HepG2 (cell line): ENCODE measurements around the gene ARIH1. TPM values are rescaled to one million over a fixed set of nuclear protein-coding genes. Genes with fewer than 3 reads are reported as not detected.
A peak's percentile ranks its signal among the peaks of the same experiment; 100 is the strongest.

ENCODE experiments used
- ATAC-seq: fragments of 200-7000 bp; cut with Tn5 transposase; 3 replicates; pipeline ENCODE4 v1.9.1; 2020; ENCODE audit warnings: mild to moderate bottlenecking, moderate library complexity
- BruUV-seq: library from RNA; stranded (reverse); fragments of 400-500 nt; replicated peaks from 2 replicates; lab custom pipeline; 2021; lab: Mats Ljungman, UMichigan
- CTCF ChIA-PET: fragments of 300-600 bp; formaldehyde crosslinking; extraction: SDS; loops from one replicate; lab custom pipeline; 2021; ENCODE audit warnings: low total read pairs, inconsistent platforms, low intra/inter-chr PET ratio; lab: Yijun Ruan, JAX
- POLR2A ChIA-PET: fragments of 350-600 bp; sonication (Branson Sonifier 250); formaldehyde crosslinking; loops from one replicate; lab custom pipeline; 2020; ENCODE audit warnings: antibody characterized with exemption, inconsistent platforms; lab: Yijun Ruan, JAX
- DNase-seq: peaks from one replicate; pipeline ENCODE4 v3.0.0-alpha.2; 2015; ENCODE audit warnings: low spot score
- FAIRE-seq: peaks from 3 replicates; lab custom pipeline; 2011; peaks lifted over from hg19 to GRCh38; lab: Jason Lieb, UNC
- H2AFZ ChIP-seq: one replicate; pipeline ENCODE4 v1.6.1; 2011; ENCODE audit warnings: low read length, inconsistent platforms
- H3K27ac ChIP-seq: fragments of 300-600 bp; 3 replicates; pipeline ENCODE4 v1.8.0; 2011; ENCODE audit warnings: mixed run types, mild to moderate bottlenecking, mixed read lengths, low read length, inconsistent platforms; ENCODE audit not compliant: insufficient read depth; ENCODE audit errors: extremely low read length
- H3K27me3 ChIP-seq, 2 experiments: fragments of 200-600 bp in 1 of 2; 2 replicates in 1 of 2; 3 replicates in 1 of 2; pipeline versions ENCODE4 v1.6.0 to v1.8.0; 2011; ENCODE audit warnings: low read length in 2 of 2, mild to moderate bottlenecking in 2 of 2, moderate library complexity in 2 of 2, inconsistent platforms in 1 of 2; ENCODE audit not compliant: insufficient read depth in 2 of 2, control insufficient read depth in 1 of 2
- H3K36me3 ChIP-seq, 2 experiments: fragments of 200-600 bp in 1 of 2; replicated peaks in 1 of 2; 2 replicates in 1 of 2; 3 replicates in 1 of 2; pipeline versions ENCODE4 v1.5.1 to v1.8.0; 2011; ENCODE audit warnings: low read length in 2 of 2, inconsistent platforms in 1 of 2; ENCODE audit not compliant: insufficient read depth in 2 of 2, control insufficient read depth in 1 of 2
- H3K4me1 ChIP-seq: 2 replicates; pipeline ENCODE4 v1.5.1; 2012; ENCODE audit warnings: low read length, inconsistent platforms; ENCODE audit not compliant: insufficient read depth
- H3K4me2 ChIP-seq: 2 replicates; pipeline ENCODE4 v1.6.0; 2011; ENCODE audit warnings: low read depth, low read length, inconsistent platforms
- H3K4me3 ChIP-seq, 3 experiments: fragments of 200-600 bp in 1 of 3; sonication (generic), shearing (Covaris generic) in 1 of 3; replicated peaks in 1 of 3; 2 replicates each; pipeline ENCODE4 v1.5.1; 2011 to 2016; ENCODE audit warnings: low read length in 3 of 3, inconsistent platforms in 2 of 3, low read depth in 2 of 3, mild to moderate bottlenecking in 2 of 3, control low read depth in 1 of 3, mixed read lengths in 1 of 3; ENCODE audit not compliant: insufficient read depth in 1 of 3
- H3K79me2 ChIP-seq: one replicate; pipeline ENCODE4 v1.6.1; 2011; ENCODE audit warnings: low read length, inconsistent platforms; ENCODE audit not compliant: insufficient read depth
- H3K9ac ChIP-seq: 2 replicates; pipeline ENCODE4 v1.6.0; 2011; ENCODE audit warnings: mild to moderate bottlenecking, low read depth, low read length, inconsistent platforms; ENCODE audit not compliant: insufficient read depth
- H3K9me3 ChIP-seq: 2 replicates; pipeline ENCODE4 v1.5.1; 2012; ENCODE audit warnings: mild to moderate bottlenecking, low read length
- H4K20me1 ChIP-seq: 2 replicates; pipeline ENCODE4 v1.6.0; 2011; ENCODE audit warnings: inconsistent platforms, mild to moderate bottlenecking, low read length, moderate library complexity; ENCODE audit not compliant: insufficient read depth
- CREB1 ChIP-seq, 2 experiments: fragments of 450-650 bp in 1 of 2; IDR thresholded peaks; 2 replicates each; pipeline ENCODE4 v1.6.1; 2016 to 2017; ENCODE audit warnings: control low read depth in 1 of 2, mild to moderate bottlenecking in 1 of 2, missing compliant biosample characterization in 1 of 2, missing genetic modification characterization in 1 of 2
- FOXJ3 ChIP-seq: sonication (generic); formaldehyde crosslinking; IDR thresholded peaks from 2 replicates; pipeline ENCODE4 v1.4.0; 2020; ENCODE audit warnings: missing genetic modification reagents, mild to moderate bottlenecking, borderline replicate concordance
- GABPA ChIP-seq, 2 experiments: IDR thresholded peaks; 2 replicates each; pipeline ENCODE4 v1.6.1; 2011 to 2016; ENCODE audit warnings: low read depth in 2 of 2, low read length in 1 of 2, missing biosample characterization in 1 of 2, missing genetic modification characterization in 1 of 2
- GLI4 ChIP-seq: sonication (generic); formaldehyde crosslinking; IDR thresholded peaks from 2 replicates; pipeline ENCODE4 v1.5.1; 2020; ENCODE audit warnings: missing genetic modification reagents, mild to moderate bottlenecking, moderate library complexity, borderline replicate concordance
- NFIB ChIP-seq: sonication (generic); formaldehyde crosslinking; IDR thresholded peaks from 2 replicates; pipeline ENCODE4 v1.9.0; 2021; ENCODE audit warnings: missing genetic modification reagents, mild to moderate bottlenecking, borderline replicate concordance
- PLRG1 ChIP-seq: fragments of 450-650 bp; conservative IDR thresholded peaks from 2 replicates; pipeline ENCODE4 v1.6.1; 2016
- TBX3 ChIP-seq: fragments of 450-650 bp; IDR thresholded peaks from 2 replicates; pipeline ENCODE4 v1.6.1; 2017; ENCODE audit warnings: antibody characterized with exemption, mild to moderate bottlenecking, inconsistent platforms, borderline replicate concordance
- TOE1 ChIP-seq: sonication (generic); formaldehyde crosslinking; IDR thresholded peaks from 2 replicates; pipeline ENCODE4 v1.4.0; 2020; ENCODE audit warnings: mild to moderate bottlenecking, missing genetic modification reagents
- TP53 ChIP-seq: sonication (generic); formaldehyde crosslinking; conservative IDR thresholded peaks from 2 replicates; pipeline ENCODE4 v1.4.0; 2020; ENCODE audit warnings: missing genetic modification reagents
- ZHX2 ChIP-seq, 2 experiments: sonication (generic) in 1 of 2; formaldehyde crosslinking in 1 of 2; IDR thresholded peaks; 2 replicates each; pipeline versions ENCODE4 v1.6.1 to v1.9.0; 2014 to 2022; ENCODE audit warnings: antibody characterized with exemption in 1 of 2, borderline replicate concordance in 1 of 2, inconsistent platforms in 1 of 2, low read depth in 1 of 2, missing genetic modification reagents in 1 of 2
- ZKSCAN1 ChIP-seq: fragments of 150-350 bp; IDR thresholded peaks from 2 replicates; pipeline ENCODE4 v1.6.1; 2014; ENCODE audit warnings: low read length
- ZNF337 ChIP-seq: sonication (generic); formaldehyde crosslinking; IDR thresholded peaks from 2 replicates; pipeline ENCODE4 v1.5.1; 2020; ENCODE audit warnings: missing genetic modification reagents, low read depth, mild to moderate bottlenecking, borderline replicate concordance
- ZNF383 ChIP-seq: sonication (generic); formaldehyde crosslinking; IDR thresholded peaks from 2 replicates; pipeline ENCODE4 v1.4.0; 2020; ENCODE audit warnings: missing genetic modification reagents, mild to moderate bottlenecking, borderline replicate concordance
- ZNF460 ChIP-seq: sonication (generic); formaldehyde crosslinking; IDR thresholded peaks from 2 replicates; pipeline ENCODE4 v1.5.1; 2020; ENCODE audit warnings: missing genetic modification reagents, mild to moderate bottlenecking, borderline replicate concordance
- ZNF512B ChIP-seq: sonication (generic); formaldehyde crosslinking; IDR thresholded peaks from 2 replicates; pipeline ENCODE4 v1.5.1; 2020; ENCODE audit warnings: missing genetic modification reagents, mild to moderate bottlenecking, borderline replicate concordance
- ZSCAN21 ChIP-seq: sonication (generic); formaldehyde crosslinking; IDR thresholded peaks from 2 replicates; pipeline ENCODE4 v1.8.0; 2022; ENCODE audit warnings: mild to moderate bottlenecking, missing genetic modification reagents, moderate library complexity, borderline replicate concordance
- WGBS: methylation state at CpG from one replicate; pipeline ENCODE4 v1.1.6; 2017; ENCODE audit warnings: low lambda C conversion rate; 5-methylcytosine and 5-hydroxymethylcytosine counted together
- in situ Hi-C: cut with HindIII; loops from 2 replicates; pipeline ENCODE4 v1.10.0; 2017; ENCODE audit warnings: low pct_unique_long_range_greater_than_20kb; ENCODE audit not compliant: extremely low pct_ligation_motif_present
- intact Hi-C: fragments of 100-400 bp; cut with micrococcal nuclease; formaldehyde crosslinking; loops from one replicate; pipeline ENCODE4 v1.10.0; 2022; ENCODE audit not compliant: unreplicated experiment
- polyA plus RNA-seq, 8 experiments: library from polyadenylated mRNA; depleted of rRNA in 3 of 8; stranded (reverse) in 7 of 8; unstranded in 1 of 8; fragments of >200 nt; fragmentation: Illumina TruSeq in 4 of 8; extraction: Trizol in 4 of 8; gene quantifications; 2 replicates each; pipeline versions ENCODE4 v1.2.1 to v1.2.3, GENCODE V29; 2011 to 2016; ENCODE audit warnings: low read depth in 4 of 8, missing spikeins in 1 of 8, mixed read lengths in 1 of 8; ENCODE audit not compliant: insufficient read depth in 1 of 8
- total RNA-seq, 5 experiments: library from RNA; depleted of rRNA; stranded (reverse); fragments of >200 nt; fragmentation: Illumina TruSeq; extraction: Trizol; gene quantifications; 2 replicates each; pipeline ENCODE4 v1.2.3, GENCODE V29; 2016; ENCODE audit warnings: low read depth in 1 of 5

The ARIH1 gene
- total and polyA plus RNA-seq, 2 of the 13 experiments (the other 11 are each of a cell fraction or from before 2014, with no cell fraction given): 38.8 to 59.8 TPM

- no peak overlapping the region for H3K4me3 ChIP-seq
- WGBS: 97% methylated on average over 2 of the region's 2 CpGs
- ChIA-PET CTCF (no interaction called here), POLR2A (no interaction called here)
- FAIRE-seq: no peak
- BruUV-seq: TSS peak; percentile 7
- H3K27me3 ChIP-seq: no peaks in the 10 kb centered on the region
- peaks cover 11 to 63% of the 10 kb centered on the region in 2 experiments; a peak in 4 of 5 replicates for H3K36me3 ChIP-seq
- ATAC-seq: no peak
- no peaks in the 10 kb centered on the region for H3K79me2 ChIP-seq
- H3K9me3 ChIP-seq: no peaks in the 10 kb centered on the region
- DNase-seq: no peak
- H3K4me2 ChIP-seq: no peak overlapping the region
- H3K27ac ChIP-seq: no peak overlapping the region
- H4K20me1 ChIP-seq: peaks cover 5% of the 10 kb centered on the region; the same call in 1 of the 2 replicates
- no peak overlapping the region for H2AFZ ChIP-seq
- in situ Hi-C loops: no loop called here
- no peak overlapping the region for H3K9ac ChIP-seq
- intact Hi-C loops: no loop called here
- H3K4me1 ChIP-seq: no peaks in the 10 kb centered on the region
- TF ChIP-seq ZNF460 (CRISPR knock-in tag) (no peak), ZSCAN21 (CRISPR knock-in tag) (no peak), ZHX2 (IDR thresholded peaks at IDR 0.05; ENCODE audit: low read depth) (no peak), ZHX2 (CRISPR knock-in tag; IDR thresholded peaks at IDR 0.05; ENCODE audit: borderline replicate concordance) (no peak), ZNF337 (CRISPR knock-in tag) (no peak), TBX3 (no peak), ZKSCAN1 (no peak), ZNF383 (CRISPR knock-in tag) (no peak), PLRG1 (no peak), GLI4 (no peak), ZNF512B (CRISPR knock-in tag) (no peak), NFIB (no peak), CREB1 (IDR thresholded peaks at IDR 0.05) (no peak), CREB1 (CRISPR knock-in tag; IDR thresholded peaks at IDR 0.05) (no peak), FOXJ3 (no peak), TP53 (CRISPR knock-in tag) (no peak), TOE1 (CRISPR knock-in tag) (no peak), GABPA (IDR thresholded peaks at IDR 0.05; ENCODE audit: low read depth, low read length) (no peak), GABPA (CRISPR knock-in tag; IDR thresholded peaks at IDR 0.05; ENCODE audit: low read depth) (no peak)
Measured at GRCh38 chr15:72562878-72563277, 88.7 kb downstream of the ARIH1 start.
